DOHH2 (cell line): ENCODE data around the gene ACHE.

Experiments
- H3F3A ChIP-seq: fragments of 200-600 bp; sonication (generic), shearing (Covaris generic); 2 replicates; pipeline ENCODE4 v1.6.0; 2016; ENCODE audit warnings: antibody characterized with exemption, mild to moderate bottlenecking; ENCODE audit not compliant: control insufficient read depth, insufficient read depth
- H3K27ac ChIP-seq: fragments of 200-600 bp; sonication (generic); 2 replicates; pipeline ENCODE4 v1.5.1; 2014; ENCODE audit warnings: low read depth, mild to moderate bottlenecking, low read length, moderate library complexity
- H3K27me3 ChIP-seq: fragments of 200-600 bp; sonication (generic); 2 replicates; pipeline ENCODE4 v1.6.1; 2014; ENCODE audit warnings: mild to moderate bottlenecking, low read length, mixed read lengths; ENCODE audit not compliant: control insufficient read depth
- H3K36me3 ChIP-seq: fragments of 200-600 bp; sonication (generic); 2 replicates; pipeline ENCODE4 v1.6.1; 2014; ENCODE audit warnings: mild to moderate bottlenecking, low read length, moderate library complexity, mixed read lengths; ENCODE audit not compliant: control insufficient read depth
- H3K4me1 ChIP-seq: fragments of 200-600 bp; sonication (generic); 2 replicates; pipeline ENCODE4 v1.6.1; 2014; ENCODE audit warnings: mild to moderate bottlenecking, low read length, mixed read lengths; ENCODE audit not compliant: control insufficient read depth
- H3K4me2 ChIP-seq: fragments of 200-600 bp; sonication (generic); 2 replicates; pipeline ENCODE4 v1.6.0; 2014; ENCODE audit warnings: mild to moderate bottlenecking, low read length, moderate library complexity
- H3K4me3 ChIP-seq: fragments of 200-600 bp; sonication (generic); 2 replicates; pipeline ENCODE4 v1.5.1; 2014; ENCODE audit warnings: mild to moderate bottlenecking, low read length, mixed read lengths
- H3K79me2 ChIP-seq: fragments of 200-600 bp; sonication (generic); 2 replicates; pipeline ENCODE4 v1.6.1; 2014; ENCODE audit warnings: mild to moderate bottlenecking, low read length, mixed read lengths; ENCODE audit not compliant: control insufficient read depth
- H3K9me2 ChIP-seq: fragments of 200-600 bp; sonication (generic); replicated peaks from 2 replicates; pipeline ENCODE4 v1.6.1; 2014; ENCODE audit warnings: mild to moderate bottlenecking, low read length, mixed read lengths; ENCODE audit not compliant: control insufficient read depth
- H3K9me3 ChIP-seq: fragments of 200-600 bp; sonication (generic); 2 replicates; pipeline ENCODE4 v1.6.1; 2014; ENCODE audit warnings: antibody characterized with exemption, low read length, mixed read lengths; ENCODE audit not compliant: control insufficient read depth, insufficient read depth
- H4K20me1 ChIP-seq: fragments of 200-600 bp; sonication (generic); 2 replicates; pipeline ENCODE4 v1.6.0; 2014; ENCODE audit warnings: low read depth, mild to moderate bottlenecking, antibody characterized with exemption, low read length, moderate library complexity; ENCODE audit not compliant: control insufficient read depth, insufficient read depth
- CTCF ChIP-seq: fragments of 200-600 bp; sonication (generic); IDR thresholded peaks from one replicate; pipeline ENCODE4 v1.5.1; 2014; ENCODE audit warnings: antibody characterized with exemption, mild to moderate bottlenecking, low read depth, low read length; ENCODE audit not compliant: poor library complexity, severe bottlenecking
- EZH2phosphoT487 ChIP-seq: fragments of 200-600 bp; sonication (generic); IDR thresholded peaks from 2 replicates; pipeline ENCODE4 v1.6.1; 2017; ENCODE audit warnings: borderline replicate concordance, mild to moderate bottlenecking, antibody characterized with exemption, low read length, moderate library complexity, mixed read lengths

Gene ACHE

GRCh38 chr7:100860702-100861615 lies 34.7 kb downstream of the ACHE start:
- Histone ChIP-seq H3K4me2 (peak overlapping the region; percentile 2; the same call in 1 of the 2 replicates), H3K79me2 (no peaks in the 10 kb centered on the region), H3K4me3 (no peak overlapping the region), H3K27ac (no peak overlapping the region), H3K9me2 (no peaks in the 10 kb centered on the region), H3K9me3 (no peaks in the 10 kb centered on the region), H3K36me3 (peaks cover 18% of the 10 kb centered on the region), H3K27me3 (no peaks in the 10 kb centered on the region), H3F3A (0 out of 2 replicates have a peak, but pooled peaks cover 4% of the 10 kb centered on the region), H3K4me1 (peaks cover 14% of the 10 kb centered on the region), H4K20me1 (no peaks in the 10 kb centered on the region)
- TF ChIP-seq CTCF (no peak), EZH2phosphoT487 (no peak)

- Histone ChIP-seq H4K20me1 (0 out of 2 replicates have a peak, but pooled peaks cover 2% of the 10 kb centered on the region), H3K27me3 (no peaks in the 10 kb centered on the region), H3K79me2 (peaks cover 5% of the 10 kb centered on the region; the same call in 1 of the 2 replicates), H3K4me3 (no peak overlapping the region), H3K27ac (no peak overlapping the region), H3K36me3 (peaks cover 18% of the 10 kb centered on the region), H3F3A (0 out of 2 replicates have a peak, but pooled peaks cover 2% of the 10 kb centered on the region), H3K4me1 (peaks cover 10% of the 10 kb centered on the region), H3K9me2 (no peaks in the 10 kb centered on the region), H3K4me2 (no peak overlapping the region), H3K9me3 (no peaks in the 10 kb centered on the region)
- TF ChIP-seq CTCF (no peak), EZH2phosphoT487 (no peak)
Measured at GRCh38 chr7:100859856-100860255, 35.8 kb downstream of the ACHE start.

- no peaks in the 10 kb centered on the region for H3K27me3 ChIP-seq
- no peak for TF ChIP-seq CTCF
- TF ChIP-seq EZH2phosphoT487, result no peak
- no peak overlapping the region for H3K27ac ChIP-seq
- no peak overlapping the region for H3K4me3 ChIP-seq
- H3K36me3 ChIP-seq, result peaks cover 20% of the 10 kb centered on the region
- peaks cover 24% of the 10 kb centered on the region for H3K4me1 ChIP-seq
- H3F3A ChIP-seq, result peaks cover 5% of the 10 kb centered on the region; the same call in 1 of the 2 replicates
- H3K9me2 ChIP-seq, result no peaks in the 10 kb centered on the region
- H3K4me2 ChIP-seq, result no peak overlapping the region
- 0 out of 2 replicates have a peak, but pooled peaks cover 6% of the 10 kb centered on the region for H4K20me1 ChIP-seq
- H3K79me2 ChIP-seq, result peaks cover 25% of the 10 kb centered on the region
- H3K9me3 ChIP-seq, result no peaks in the 10 kb centered on the region
Measured at GRCh38 chr7:100856871-100857282, 38.8 kb downstream of the ACHE start.
